Endodermal cell (in vitro differentiated cells): Measurements from ENCODE around the gene CRLF3. TPM values are rescaled to one million over a fixed set of nuclear protein-coding genes. Genes with fewer than 3 reads are reported as not detected.
"Not testable (repeated sequence)": the region's sequence is repeated elsewhere in the genome, so short reads cannot be mapped to it uniquely, and the experiment has no call there.

Experiments
- DNase-seq: peaks from one replicate; pipeline ENCODE4 v3.0.0-alpha.2; 2017
- H3K27ac ChIP-seq: 2 replicates; pipeline ENCODE4 v1.5.1; 2013; ENCODE audit warnings: mild to moderate bottlenecking, low read depth, low read length, moderate library complexity
- H3K27me3 ChIP-seq: 2 replicates; pipeline ENCODE4 v1.6.1; 2013; ENCODE audit warnings: mild to moderate bottlenecking, low read length, moderate library complexity; ENCODE audit not compliant: insufficient read depth, control insufficient read depth, poor library complexity, severe bottlenecking
- H3K36me3 ChIP-seq: 2 replicates; pipeline ENCODE4 v1.7.0; 2013; ENCODE audit warnings: mild to moderate bottlenecking, low read length, moderate library complexity; ENCODE audit not compliant: control insufficient read depth, insufficient read depth
- H3K4me1 ChIP-seq: one replicate; pipeline ENCODE4 v1.7.0; 2013; ENCODE audit warnings: low read length; ENCODE audit not compliant: control insufficient read depth, insufficient read depth
- H3K4me3 ChIP-seq: 2 replicates; pipeline ENCODE4 v1.5.1; 2013; ENCODE audit warnings: mild to moderate bottlenecking, low read length, moderate library complexity
- H3K9ac ChIP-seq: 2 replicates; pipeline ENCODE4 v1.6.1; 2013; ENCODE audit warnings: mild to moderate bottlenecking, low read length, moderate library complexity; ENCODE audit not compliant: poor library complexity, severe bottlenecking; ENCODE audit errors: extremely low read depth
- H3K9me3 ChIP-seq: 2 replicates; pipeline ENCODE4 v1.6.1; 2013; ENCODE audit warnings: mild to moderate bottlenecking, low read length, moderate library complexity; ENCODE audit not compliant: control insufficient read depth
- H3K27ac Mint-ChIP-seq: 2 replicates; pipeline ENCODE4 v1.8.0; 2020; ENCODE audit warnings: mixed read lengths
- H3K27me3 Mint-ChIP-seq: 2 replicates; pipeline ENCODE4 v1.8.0; 2021; ENCODE audit warnings: mild to moderate bottlenecking, mixed read lengths; ENCODE audit not compliant: insufficient read depth
- H3K36me3 Mint-ChIP-seq: 2 replicates; pipeline ENCODE4 v1.8.0; 2020; ENCODE audit warnings: low read depth, mixed read lengths
- H3K4me1 Mint-ChIP-seq: 2 replicates; pipeline ENCODE4 v1.8.0; 2020; ENCODE audit warnings: mixed read lengths
- H3K4me3 Mint-ChIP-seq: 2 replicates; pipeline ENCODE4 v1.8.0; 2020; ENCODE audit warnings: mild to moderate bottlenecking, moderate library complexity, mixed read lengths
- H3K9me3 Mint-ChIP-seq: 2 replicates; pipeline ENCODE4 v1.8.0; 2020; ENCODE audit warnings: mild to moderate bottlenecking, mixed read lengths
- CTCF ChIP-seq: fragments of 200-600 bp; sonication (generic); conservative IDR thresholded peaks from 2 replicates; pipeline ENCODE4 v1.5.0; 2021; ENCODE audit warnings: antibody characterized with exemption, mild to moderate bottlenecking
- WGBS, 2 experiments: methylation state at CpG; one replicate each; pipeline versions ENCODE4 v1.1.5 to v1.1.7; 2013; ENCODE audit warnings: missing lambda C conversion rate in 2 of 2, mixed read lengths in 1 of 2; ENCODE audit not compliant: insufficient coverage in 1 of 2, insufficient read length in 1 of 2; 5-methylcytosine and 5-hydroxymethylcytosine counted together
- total RNA-seq, 2 donors: library from RNA; stranded (reverse); fragmentation: NEBNext Ultra II Directional in 1 of 2; extraction: Animal tissue kit (Norgen Biotek cat#: 25700) in 1 of 2; gene quantifications; 2 replicates in 1 of 2; 3 replicates in 1 of 2; pipeline ENCODE4 v1.2.1, GENCODE V29; 2021

Gene CRLF3
- total RNA-seq, 2 donors from 2014 or later = 26.1 to 31.2 TPM

GRCh38 chr17:30780343-30780742 is 44.1 kb downstream of the CRLF3 start:
- Mint-ChIP-seq H3K4me1 (no peaks in the 10 kb centered on the region), H3K36me3 (peaks cover 45% of the 10 kb centered on the region), H3K27ac (peak overlapping the region; percentile 53), H3K27me3 (no peaks in the 10 kb centered on the region), H3K9me3 (no peaks in the 10 kb centered on the region), H3K4me3 (no peak overlapping the region)
- no peak for DNase-seq
- H3K27me3 ChIP-seq = no peaks in the 10 kb centered on the region
- TF ChIP-seq CTCF = no peak
- WGBS, 2 experiments = 95 to 96% methylated on average over 4 to 6 of the region's 6 CpGs
- no peak overlapping the region for H3K27ac ChIP-seq
- H3K9me3 ChIP-seq = no peaks in the 10 kb centered on the region
- H3K4me1 ChIP-seq = no peaks in the 10 kb centered on the region
- H3K9ac ChIP-seq = no peak overlapping the region
- H3K4me3 ChIP-seq = no peak overlapping the region
- peaks cover 66% of the 10 kb centered on the region for H3K36me3 ChIP-seq

GRCh38 chr17:30768771-30769170 is 55.7 kb downstream of the CRLF3 start:
- H3K27ac Mint-ChIP-seq, H3K27me3 ChIP-seq, H3K4me3 ChIP-seq, H3K9me3 Mint-ChIP-seq, H3K4me1 ChIP-seq, H3K27ac ChIP-seq, H3K9ac ChIP-seq, H3K9me3 ChIP-seq, H3K27me3 Mint-ChIP-seq, H3K4me1 Mint-ChIP-seq, DNase-seq, H3K4me3 Mint-ChIP-seq: not testable (repeated sequence)
- H3K36me3 ChIP-seq = peaks cover 44% of the 10 kb centered on the region
- WGBS, 2 experiments = 89 to 100% methylated on average over 1 to 3 of the region's 3 CpGs
- H3K36me3 Mint-ChIP-seq = peaks cover 41% of the 10 kb centered on the region

GRCh38 chr17:30767641-30768404 is 56.7 kb downstream of the CRLF3 start:
- H3K27ac ChIP-seq, H3K27me3 ChIP-seq, H3K4me3 Mint-ChIP-seq, H3K4me3 ChIP-seq, H3K4me1 Mint-ChIP-seq, H3K27ac Mint-ChIP-seq, H3K9me3 Mint-ChIP-seq, H3K27me3 Mint-ChIP-seq, H3K9ac ChIP-seq, DNase-seq, H3K9me3 ChIP-seq, H3K4me1 ChIP-seq: not testable (repeated sequence)
- peaks cover 44% of the 10 kb centered on the region for H3K36me3 ChIP-seq
- WGBS, 2 experiments = 93 to 95% methylated on average over 6 to 11 of the region's 14 CpGs
- H3K36me3 Mint-ChIP-seq = peaks cover 44% of the 10 kb centered on the region

- TF ChIP-seq CTCF = no peak
- Histone ChIP-seq H3K9me3 (no peaks in the 10 kb centered on the region), H3K9ac (no peak overlapping the region), H3K27me3 (no peaks in the 10 kb centered on the region), H3K4me1 (no peaks in the 10 kb centered on the region), H3K27ac (no peak overlapping the region), H3K4me3 (no peak overlapping the region), H3K36me3 (peaks cover 47% of the 10 kb centered on the region)
- no peaks in the 10 kb centered on the region for H3K27me3 Mint-ChIP-seq
- peaks cover 71% of the 10 kb centered on the region for H3K36me3 Mint-ChIP-seq
- no peak overlapping the region for H3K4me3 Mint-ChIP-seq
- DNase-seq = no peak
- H3K4me1 Mint-ChIP-seq = no peaks in the 10 kb centered on the region
- H3K9me3 Mint-ChIP-seq = no peaks in the 10 kb centered on the region
- no peak overlapping the region for H3K27ac Mint-ChIP-seq
These were observed 63.4 kb downstream of the CRLF3 start for GRCh38 chr17:30761060-30761459.

GRCh38 chr17:30753291-30753690 is 71.2 kb downstream of the CRLF3 start:
- H3K4me1 Mint-ChIP-seq, H3K4me1 ChIP-seq, H3K27me3 Mint-ChIP-seq, H3K9ac ChIP-seq, H3K9me3 ChIP-seq, H3K9me3 Mint-ChIP-seq, H3K4me3 Mint-ChIP-seq, H3K27ac Mint-ChIP-seq, DNase-seq, H3K4me3 ChIP-seq, H3K27me3 ChIP-seq, H3K27ac ChIP-seq: not testable (repeated sequence)
- 89 to 96% methylated on average over 10 of the region's 10 CpGs for WGBS, 2 experiments
- H3K36me3 Mint-ChIP-seq = peaks cover 57% of the 10 kb centered on the region
- H3K36me3 ChIP-seq = peaks cover 38% of the 10 kb centered on the region

GRCh38 chr17:30750982-30751381 is 73.5 kb downstream of the CRLF3 start:
- not testable (repeated sequence) for H3K27me3 ChIP-seq, H3K9me3 ChIP-seq, H3K27me3 Mint-ChIP-seq, H3K4me3 ChIP-seq, H3K4me1 Mint-ChIP-seq, H3K9me3 Mint-ChIP-seq, H3K27ac Mint-ChIP-seq, H3K27ac ChIP-seq, H3K4me3 Mint-ChIP-seq, H3K4me1 ChIP-seq, H3K9ac ChIP-seq
- H3K36me3 ChIP-seq = peaks cover 41% of the 10 kb centered on the region
- peak; percentile 18 for DNase-seq
- H3K36me3 Mint-ChIP-seq = peaks cover 54% of the 10 kb centered on the region
- WGBS, 2 experiments = 89 to 95% methylated on average over 7 to 11 of the region's 11 CpGs
